ENCODE results near the gene CISD3.
A peak's percentile ranks its signal among the peaks of the same experiment; 100 is the strongest.

CISD3 gene

GRCh38 chr17:38729368-38729885 is 714 bp upstream of the CISD3 start:
- no peak for DNase-seq

- no peak for DNase-seq
Observed at GRCh38 chr17:38730526-38731379, 612 bp downstream of the CISD3 start.

DNA sequence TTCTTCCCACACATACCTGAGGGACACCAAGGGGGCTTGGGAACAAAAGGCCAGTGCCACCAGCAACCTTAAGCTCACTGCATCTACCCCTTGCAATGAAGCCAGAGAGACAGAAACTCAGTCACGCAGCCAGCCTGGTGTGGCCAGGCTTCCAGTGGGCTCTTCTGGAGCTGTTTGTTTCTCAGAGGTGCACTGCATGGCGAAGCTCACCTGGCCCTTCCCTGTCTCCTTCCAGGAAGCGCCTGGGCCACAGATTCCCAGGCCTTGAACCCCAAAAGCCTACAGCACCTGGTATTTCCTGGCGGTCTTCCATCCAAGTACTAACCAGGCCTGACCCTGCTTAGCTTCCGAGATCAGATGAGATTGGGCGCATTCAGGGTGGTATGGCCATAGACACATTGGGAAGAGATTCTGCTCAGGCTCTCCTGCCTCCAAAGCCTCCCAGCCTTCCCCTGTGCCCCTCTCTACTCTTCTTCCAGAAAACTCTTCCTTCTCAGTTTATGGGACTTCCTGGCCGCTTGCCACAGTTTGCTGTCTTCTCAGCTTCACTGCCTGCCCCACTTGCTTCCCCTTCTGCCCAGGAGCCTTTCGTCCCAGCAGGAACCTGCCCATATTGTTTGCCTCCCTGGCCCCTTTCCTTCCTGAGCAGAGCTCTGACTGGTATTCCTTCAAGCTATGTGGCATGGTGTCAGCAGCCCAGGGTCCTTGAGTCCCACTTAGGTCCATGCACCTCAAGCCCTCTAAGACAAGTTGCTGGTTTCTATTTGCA is 1.6 kb downstream of the CISD3 start:
- no peak for DNase-seq

GRCh38 chr17:38732376-38733281 is 2.5 kb downstream of the CISD3 start:
- DNase-seq, result no peak

- no peak for DNase-seq
Observed at GRCh38 chr17:38733282-38733981, 3.3 kb downstream of the CISD3 start.

- DNase-seq, result no peak
Observed at GRCh38 chr17:38733982-38734973, 4.1 kb downstream of the CISD3 start.

GRCh38 chr17:38735161-38735997 is 5.2 kb downstream of the CISD3 start:
- peak; percentile 70 to 71 for DNase-seq

DNA sequence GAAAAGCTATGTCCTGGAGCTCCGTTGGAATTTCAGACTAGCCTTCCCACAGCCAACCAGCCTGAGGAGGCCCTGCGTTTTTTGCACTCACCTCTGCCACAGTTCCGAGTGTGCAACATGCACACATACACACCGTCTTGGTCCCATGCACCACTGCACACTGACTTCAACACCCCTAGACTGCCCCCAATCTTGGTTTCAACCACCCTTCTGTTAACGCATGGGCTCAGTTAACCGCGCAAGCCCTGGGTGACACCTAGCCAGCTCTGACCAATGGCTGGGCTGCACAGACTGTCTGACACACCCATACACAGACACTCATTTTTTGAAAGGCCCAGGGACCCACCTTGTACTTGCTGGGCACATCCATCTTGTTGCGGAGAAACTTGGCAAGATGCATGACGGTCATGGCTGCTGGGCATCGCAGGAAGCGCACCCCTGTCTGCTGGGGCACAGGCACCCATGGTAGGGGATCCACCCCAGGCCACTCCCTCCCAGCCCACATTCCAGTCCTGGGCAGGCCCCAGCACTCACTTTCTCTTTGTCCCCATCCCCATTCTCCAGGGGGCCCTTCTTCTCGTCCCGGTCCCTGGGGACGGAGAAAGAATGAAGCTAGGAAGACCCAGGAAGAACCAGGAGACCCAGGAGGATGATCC is 8.0 kb downstream of the CISD3 start:
- DNase-seq, result no peak

GRCh38 chr17:38738686-38739085 is 8.5 kb downstream of the CISD3 start:
- DNase-seq, result no peak

- no peak for DNase-seq
Observed at GRCh38 chr17:38739305-38739704, 9.2 kb downstream of the CISD3 start.

- no peak for DNase-seq
Observed at GRCh38 chr17:38740044-38740443, 9.9 kb downstream of the CISD3 start.

- DNase-seq, result no peak
Observed at GRCh38 chr17:38740806-38741205, 10.7 kb downstream of the CISD3 start.

GRCh38 chr17:38741461-38741860 is 11.3 kb downstream of the CISD3 start:
- no peak for DNase-seq

DNA sequence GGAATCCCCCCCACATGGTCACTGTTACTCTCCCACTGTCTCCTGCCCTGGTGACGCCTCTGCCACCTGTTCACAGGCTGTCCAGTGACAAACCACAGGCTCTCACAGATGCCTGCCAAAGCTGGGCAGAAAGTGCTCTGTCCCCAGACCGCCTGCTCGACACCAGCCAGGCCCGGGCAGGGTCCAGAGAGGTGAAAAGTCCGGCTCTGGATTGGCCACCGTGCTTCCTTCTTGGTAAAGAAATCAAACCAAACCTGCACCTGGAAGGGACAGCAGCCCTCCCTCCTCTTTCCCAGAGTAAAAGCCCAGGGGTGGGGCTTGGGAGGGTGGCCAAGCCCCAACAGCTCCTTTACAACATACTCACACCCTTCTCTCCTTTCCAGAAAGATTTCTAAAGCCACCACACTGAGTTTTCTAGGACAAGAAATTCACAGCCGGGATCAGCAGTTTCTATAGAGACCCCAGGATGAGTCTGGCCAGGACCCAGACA is 11.8 kb downstream of the CISD3 start:
- DNase-seq, result no peak

DNA sequence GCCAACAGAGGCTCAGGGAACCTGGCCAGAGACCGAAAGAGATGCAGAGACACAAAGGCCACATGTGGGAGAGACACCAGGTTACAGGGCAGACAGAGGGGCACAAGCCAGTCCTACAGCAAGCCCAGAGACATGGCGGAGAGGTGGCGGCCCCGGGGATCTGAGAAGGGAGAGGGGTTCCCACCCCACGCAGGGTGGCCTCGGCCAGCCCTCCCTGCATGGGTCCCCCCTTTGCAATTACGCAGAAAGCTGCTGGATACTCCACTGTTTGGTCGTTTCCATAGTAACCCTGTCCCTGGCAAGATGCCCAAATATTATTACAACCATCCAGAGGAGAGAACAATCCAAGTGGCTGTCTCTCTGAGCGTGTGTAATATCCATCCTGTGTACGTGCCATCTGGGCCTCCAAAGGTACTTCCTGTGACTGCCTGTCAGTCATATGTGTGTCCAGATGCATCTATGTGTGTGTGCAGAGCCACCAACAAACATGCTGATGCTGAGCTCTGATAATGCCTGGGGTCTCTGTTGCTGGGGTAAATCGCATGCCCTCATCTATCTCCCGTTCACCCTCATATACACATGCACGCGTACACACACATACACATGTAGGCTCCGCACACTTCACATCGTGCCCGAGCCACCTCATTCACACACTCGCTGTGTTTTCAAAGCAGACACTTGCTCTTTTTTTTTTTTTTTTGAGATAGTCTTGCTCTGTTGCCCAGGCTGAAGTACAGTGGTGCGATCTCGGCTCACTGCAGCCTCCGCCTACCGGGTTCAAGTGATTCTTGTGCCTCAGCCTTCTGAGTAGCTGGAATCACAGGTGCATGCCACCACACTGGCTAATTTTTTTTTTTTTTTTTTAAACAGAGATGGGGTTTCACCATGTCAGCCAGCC is 12.5 kb downstream of the CISD3 start:
- no peak for DNase-seq

DNA sequence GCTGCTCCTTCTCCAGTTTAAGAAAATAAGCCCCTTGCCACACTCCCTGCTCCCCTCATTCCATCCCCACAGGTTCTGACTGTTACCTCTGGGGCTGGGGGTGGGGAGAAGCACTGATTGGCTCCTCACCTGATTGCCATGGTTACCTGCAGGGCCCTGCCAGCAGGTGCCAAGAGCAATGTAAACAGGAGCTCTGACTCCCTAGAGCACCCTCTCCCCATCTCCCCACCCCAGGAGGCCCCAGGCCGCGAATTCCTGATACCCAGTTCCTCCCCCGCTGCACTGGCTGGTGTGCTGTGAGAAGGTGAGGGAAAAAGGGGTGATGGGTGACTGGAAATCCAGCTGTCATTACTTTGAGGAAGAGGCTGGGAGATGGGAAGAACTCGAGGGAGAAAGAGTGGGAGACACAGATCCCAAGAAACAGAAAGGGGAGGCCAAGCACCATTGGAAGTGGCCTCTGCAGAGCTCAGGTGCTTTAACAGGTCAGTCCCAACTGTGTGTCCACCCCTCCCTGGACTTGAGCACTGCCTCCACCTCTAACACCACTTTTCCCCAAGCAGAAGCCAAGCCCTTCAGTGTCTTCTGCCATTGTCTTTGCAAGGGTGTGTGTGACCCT is 13.5 kb downstream of the CISD3 start:
- DNase-seq, result no peak

GRCh38 chr17:38745545-38745944 is 15.4 kb downstream of the CISD3 start:
- DNase-seq, result no peak

Measured in activated CD4-positive, alpha-beta T cell treated with anti-CD3 and anti-CD28 coated beads, Interleukin-2, amount 50 U/mL, for 4 hours (primary cell).